ENCODE results near the gene PPP1R3C.

The PPP1R3C gene

GRCh38 chr10:91590904-91591796 lies 41.7 kb downstream of the PPP1R3C start:
- 0 out of 2 replicates have a peak overlapping the region, but pooled peaks have one; percentile 9 for H3K4me3 ChIP-seq (ENCODE audit: low read depth, low read length)
- CTCF ChIA-PET, result interaction anchor here (0.9 to 1.6 kb wide), 2 partner anchors 42 to 44 kb away, joined by 3 to 5 read pairs; partner anchors contain the start of gene PPP1R3C
- no peak for DNase-seq (ENCODE audit: low read depth, low spot score)
- POLR2A ChIA-PET, result interaction anchor here (1.5 to 3.4 kb wide), 4 partner anchors 11 to 42 kb away, joined by 5 to 23 read pairs (median 12); partner anchors contain the start of gene PPP1R3C
- TF ChIP-seq CTCF (IDR thresholded peaks at IDR 0.05; ENCODE audit: insufficient read depth, low read length, missing control alignments), result no peak

GRCh38 chr10:91590142-91590903 lies 42.5 kb downstream of the PPP1R3C start:
- TF ChIP-seq CTCF (IDR thresholded peaks at IDR 0.05; ENCODE audit: insufficient read depth, low read length, missing control alignments), result no peak
- POLR2A ChIA-PET, result interaction anchor here (1.5 to 3.4 kb wide), 5 partner anchors 10 to 42 kb away, joined by 5 to 23 read pairs (median 10); partner anchors contain the start of gene PPP1R3C
- no peak for DNase-seq (ENCODE audit: low read depth, low spot score)
- 0 out of 2 replicates have a peak overlapping the region, but pooled peaks have one; percentile 9 for H3K4me3 ChIP-seq (ENCODE audit: low read depth, low read length)
- CTCF ChIA-PET, result no interaction called here

GRCh38 chr10:91589658-91590035 lies 43.2 kb downstream of the PPP1R3C start:
- no peak for TF ChIP-seq CTCF (IDR thresholded peaks at IDR 0.05; ENCODE audit: insufficient read depth, low read length, missing control alignments)
- no peak for DNase-seq (ENCODE audit: low read depth, low spot score)
- CTCF ChIA-PET, result interaction anchor here (0.6 to 1.2 kb wide), 4 partner anchors 9 to 38 kb away, joined by 3 to 4 read pairs (median 3); no protein-coding TSS in a partner anchor
- H3K4me3 ChIP-seq (ENCODE audit: low read depth, low read length), result no peak overlapping the region
- POLR2A ChIA-PET, result interaction anchor here (1.5 to 3.4 kb wide), 4 partner anchors 10 to 43 kb away, joined by 5 to 23 read pairs (median 12); partner anchors contain the start of gene PPP1R3C

- DNase-seq (ENCODE audit: low read depth, low spot score), result no peak
- H3K4me3 ChIP-seq (ENCODE audit: low read depth, low read length), result no peak overlapping the region
- TF ChIP-seq CTCF (IDR thresholded peaks at IDR 0.05; ENCODE audit: insufficient read depth, low read length, missing control alignments), result no peak
- ChIA-PET POLR2A (interaction anchor here (0.7 to 3.4 kb wide), 6 partner anchors 9 to 44 kb away, joined by 3 to 23 read pairs (median 8); partner anchors contain the start of gene PPP1R3C), CTCF (interaction anchor here (0.6 to 1.2 kb wide), 4 partner anchors 9 to 37 kb away, joined by 3 to 4 read pairs (median 3); no protein-coding TSS in a partner anchor)
These were observed 43.7 kb downstream of the PPP1R3C start for GRCh38 chr10:91589015-91589657.

- POLR2A ChIA-PET, result interaction anchor here (0.7 to 1.7 kb wide), 3 partner anchors 9 to 45 kb away, joined by 3 to 14 read pairs (median 5); partner anchors contain the start of gene PPP1R3C
- no peak for TF ChIP-seq CTCF (IDR thresholded peaks at IDR 0.05; ENCODE audit: insufficient read depth, low read length, missing control alignments)
- H3K4me3 ChIP-seq (ENCODE audit: low read depth, low read length), result no peak overlapping the region
- no peak for DNase-seq (ENCODE audit: low read depth, low spot score)
- CTCF ChIA-PET, result interaction anchor here (1.0 to 1.4 kb wide), 3 partner anchors 8 to 48 kb away, joined by 3 to 4 read pairs (median 4); no protein-coding TSS in a partner anchor
These were observed 44.9 kb downstream of the PPP1R3C start for GRCh38 chr10:91587710-91588638.

All from AG04449 (cell line).